Measurements from ENCODE around the gene MAP2K2. TPM values are rescaled to one million over a fixed set of nuclear protein-coding genes. Genes with fewer than 3 reads are reported as not detected.
A peak's percentile ranks its signal among the peaks of the same experiment; 100 is the strongest.

The MAP2K2 gene
- total and polyA plus RNA-seq, 9 of the 15 experiments (the other 6 are each of a cell fraction or from before 2014, with no cell fraction given) = 1.0 to 151 (median 58.3) TPM

DNA sequence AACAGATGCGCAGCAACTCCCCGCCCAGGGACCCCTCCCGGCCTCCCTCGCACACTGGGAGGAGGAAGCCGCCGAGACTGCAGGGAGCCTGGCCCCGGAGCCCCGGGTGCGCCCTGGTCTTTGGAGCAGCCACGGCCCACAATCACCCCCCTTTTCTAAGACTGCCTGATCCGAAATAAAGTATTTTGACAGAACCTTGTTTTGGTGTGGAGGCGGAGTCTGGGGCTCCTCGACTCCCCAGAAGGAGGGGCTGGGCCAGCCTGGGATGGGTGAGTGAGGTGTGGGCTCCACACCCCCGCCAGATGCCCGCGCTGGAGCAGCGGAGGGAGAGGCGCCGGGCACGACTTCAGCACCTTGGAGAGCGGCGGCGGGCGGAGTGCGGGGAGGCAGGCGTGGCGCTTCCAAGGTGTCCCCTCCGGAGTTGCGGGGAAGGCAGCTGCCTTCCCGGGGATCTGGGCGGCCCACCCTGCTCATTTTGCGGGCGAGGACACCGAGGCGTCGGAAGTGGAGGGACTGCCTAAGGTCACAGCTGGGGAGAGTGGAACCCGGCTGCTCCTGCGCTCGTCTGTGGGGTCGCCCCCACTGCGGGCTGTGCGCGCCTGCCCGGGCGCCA, 49.0 kb upstream of the MAP2K2 start:
- no TSS peak for BruUV-seq (replicated peaks)
- ChIA-PET POLR2A (interaction anchor here (1.3 kb wide), 1 partner anchor 19 kb away, joined by 5 read pairs; the partner anchor contains the start of gene CREB3L3), CTCF (ENCODE audit: low intra/inter-chr PET ratio) (interaction anchor here (0.5 kb wide), 1 partner anchor 669 kb away, joined by 3 read pairs; no protein-coding TSS in a partner anchor)
- in situ Hi-C loops (cut with MboI) (no loop called here), intact Hi-C loops (cut with micrococcal nuclease) (no loop called here)
- Histone ChIP-seq H3K4me1 (replicated peaks in 1 of 2; ENCODE audit: control insufficient read depth in 2 of 2, insufficient read depth in 2 of 2, low read length in 2 of 2) (peaks cover 0 to 41% of the 10 kb centered on the region in 2 experiments; a peak in 2 of 5 replicates), H3K4me2 (ENCODE audit: insufficient read depth, low read length) (no peak overlapping the region), H3K27ac (ENCODE audit: extremely low read depth, low read depth, low read length) (no peak overlapping the region), H3K9me1 (ENCODE audit: control insufficient read depth, insufficient read depth, low read length) (no peaks in the 10 kb centered on the region), H3K9ac (ENCODE audit: insufficient read depth in 1 of 2, low read depth in 2 of 2, low read length in 2 of 2) (no peak overlapping the region; a peak in 1 of 4 replicates), H2AFZ (ENCODE audit: low read depth, low read length) (no peak overlapping the region), H3K79me2 (ENCODE audit: control insufficient read depth, insufficient read depth, low read length) (no peaks in the 10 kb centered on the region), H3K36me3 (ENCODE audit: control insufficient read depth, insufficient read depth, low read length) (peaks cover 6% of the 10 kb centered on the region; the same call in 1 of the 3 replicates), H4K20me1 (replicated peaks; ENCODE audit: control insufficient read depth, insufficient read depth, low read length) (peaks cover 12% of the 10 kb centered on the region; the same call in 1 of the 2 replicates), H3K27me3 (ENCODE audit: control insufficient read depth in 2 of 2, insufficient read depth in 2 of 2, low read length in 2 of 2) (peaks cover 8 to 32% of the 10 kb centered on the region in 2 experiments; a peak in 4 of 5 replicates), H3K9me3 (replicated peaks; ENCODE audit: control insufficient read depth, insufficient read depth, low read depth, low read length) (no peaks in the 10 kb centered on the region), H3K4me3 (no peak overlapping the region)
- FAIRE-seq = no peak
- 9% methylated on average over 35 of the region's 45 CpGs for WGBS (ENCODE audit: insufficient coverage, low coverage, missing lambda C conversion rate)
- DNase-seq (ENCODE audit: extremely low read depth in 1 of 4, low spot score in 3 of 4) = peak; percentile 67 to 83 (median 74)
- peak; percentile 94 for ATAC-seq
- TF ChIP-seq, protein P1, sequence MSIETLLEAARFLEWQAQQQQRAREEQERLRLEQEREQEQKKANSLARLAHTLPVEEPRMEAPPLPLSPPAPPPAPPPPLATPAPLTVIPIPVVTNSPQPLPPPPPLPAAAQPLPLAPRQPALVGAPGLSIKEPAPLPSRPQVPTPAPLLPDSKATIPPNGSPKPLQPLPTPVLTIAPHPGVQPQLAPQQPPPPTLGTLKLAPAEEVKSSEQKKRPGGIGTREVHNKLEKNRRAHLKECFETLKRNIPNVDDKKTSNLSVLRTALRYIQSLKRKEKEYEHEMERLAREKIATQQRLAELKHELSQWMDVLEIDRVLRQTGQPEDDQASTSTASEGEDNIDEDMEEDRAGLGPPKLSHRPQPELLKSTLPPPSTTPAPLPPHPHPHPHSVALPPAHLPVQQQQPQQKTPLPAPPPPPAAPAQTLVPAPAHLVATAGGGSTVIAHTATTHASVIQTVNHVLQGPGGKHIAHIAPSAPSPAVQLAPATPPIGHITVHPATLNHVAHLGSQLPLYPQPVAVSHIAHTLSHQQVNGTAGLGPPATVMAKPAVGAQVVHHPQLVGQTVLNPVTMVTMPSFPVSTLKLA (conservative IDR thresholded peaks at IDR 0.05) = peak in 1 of 2 experiments; percentile 75; a peak in 3 of 4 replicates
- TF ChIP-seq ZNF584 (CRISPR knock-in tag; IDR thresholded peaks at IDR 0.05; ENCODE audit: low read depth) (no peak), TAF15 (IDR thresholded peaks at IDR 0.05; ENCODE audit: low read depth, low read length) (no peak), POLR2G (IDR thresholded peaks at IDR 0.05; ENCODE audit: low read depth, low read length) (peak; percentile 55), EHMT2 (IDR thresholded peaks at IDR 0.05) (peak; percentile 96), MTA3 (IDR thresholded peaks at IDR 0.05; ENCODE audit: borderline replicate concordance) (0 out of 2 replicates have a peak, but pooled peaks have one; percentile 44), OTX1 (CRISPR knock-in tag; IDR thresholded peaks at IDR 0.05) (no peak), ZNF436 (CRISPR knock-in tag; IDR thresholded peaks at IDR 0.05) (no peak), TGIF2 (CRISPR knock-in tag; IDR thresholded peaks at IDR 0.05) (0 out of 2 replicates have a peak, but pooled peaks have one; percentile 82)
- TF ChIP-seq, protein P2, sequence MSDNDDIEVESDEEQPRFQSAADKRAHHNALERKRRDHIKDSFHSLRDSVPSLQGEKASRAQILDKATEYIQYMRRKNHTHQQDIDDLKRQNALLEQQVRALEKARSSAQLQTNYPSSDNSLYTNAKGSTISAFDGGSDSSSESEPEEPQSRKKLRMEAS (CRISPR knock-in tag; IDR thresholded peaks at IDR 0.05) = peak; percentile 30; the same call in 1 of the 2 replicates
- TF ChIP-seq, protein P3, sequence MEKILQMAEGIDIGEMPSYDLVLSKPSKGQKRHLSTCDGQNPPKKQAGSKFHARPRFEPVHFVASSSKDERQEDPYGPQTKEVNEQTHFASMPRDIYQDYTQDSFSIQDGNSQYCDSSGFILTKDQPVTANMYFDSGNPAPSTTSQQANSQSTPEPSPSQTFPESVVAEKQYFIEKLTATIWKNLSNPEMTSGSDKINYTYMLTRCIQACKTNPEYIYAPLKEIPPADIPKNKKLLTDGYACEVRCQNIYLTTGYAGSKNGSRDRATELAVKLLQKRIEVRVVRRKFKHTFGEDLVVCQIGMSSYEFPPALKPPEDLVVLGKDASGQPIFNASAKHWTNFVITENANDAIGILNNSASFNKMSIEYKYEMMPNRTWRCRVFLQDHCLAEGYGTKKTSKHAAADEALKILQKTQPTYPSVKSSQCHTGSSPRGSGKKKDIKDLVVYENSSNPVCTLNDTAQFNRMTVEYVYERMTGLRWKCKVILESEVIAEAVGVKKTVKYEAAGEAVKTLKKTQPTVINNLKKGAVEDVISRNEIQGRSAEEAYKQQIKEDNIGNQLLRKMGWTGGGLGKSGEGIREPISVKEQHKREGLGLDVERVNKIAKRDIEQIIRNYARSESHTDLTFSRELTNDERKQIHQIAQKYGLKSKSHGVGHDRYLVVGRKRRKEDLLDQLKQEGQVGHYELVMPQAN (IDR thresholded peaks at IDR 0.05; ENCODE audit: borderline replicate concordance) = 0 out of 2 replicates have a peak, but pooled peaks have one; percentile 41
- TF ChIP-seq, protein P4, sequence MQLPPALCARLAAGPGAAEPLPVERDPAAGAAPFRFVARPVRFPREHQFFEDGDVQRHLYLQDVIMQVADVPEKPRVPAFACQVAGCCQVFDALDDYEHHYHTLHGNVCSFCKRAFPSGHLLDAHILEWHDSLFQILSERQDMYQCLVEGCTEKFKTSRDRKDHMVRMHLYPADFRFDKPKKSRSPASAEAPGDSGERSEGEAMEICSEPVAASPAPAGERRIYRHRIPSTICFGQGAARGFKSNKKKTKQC (CRISPR knock-in tag; IDR thresholded peaks at IDR 0.05) = peak; percentile 96
